ENCODE results near the gene SNAPIN. TPM values are rescaled to one million over a fixed set of nuclear protein-coding genes. Genes with fewer than 3 reads are reported as not detected.

Gene SNAPIN
- total RNA-seq, 1 experiment from 2014 or later = 23.4 TPM

DNA sequence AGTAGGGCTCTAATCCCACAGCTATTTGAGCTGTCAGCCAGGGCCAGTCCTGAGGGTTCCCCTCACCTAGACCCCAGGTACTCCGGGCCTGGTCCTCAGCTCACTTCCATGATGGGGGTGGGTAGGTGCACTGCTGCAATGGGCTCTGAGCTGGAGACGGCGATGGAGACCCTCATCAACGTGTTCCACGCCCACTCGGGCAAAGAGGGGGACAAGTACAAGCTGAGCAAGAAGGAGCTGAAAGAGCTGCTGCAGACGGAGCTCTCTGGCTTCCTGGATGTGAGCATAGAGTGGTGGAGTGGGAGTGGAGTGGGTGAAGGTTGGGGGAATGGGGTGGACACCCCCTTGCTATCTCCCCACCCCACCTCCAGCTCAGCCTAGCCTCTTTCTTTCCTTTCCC lies 28.1 kb upstream of the SNAPIN start:
- ATAC-seq = no peak
- H3K27me3 Mint-ChIP-seq (ENCODE audit: low read depth) = no peaks in the 10 kb centered on the region
- no peak for DNase-seq (ENCODE audit: low spot score)
- H3K4me1 Mint-ChIP-seq = peaks cover 46% of the 10 kb centered on the region
- no peak overlapping the region for H3K4me3 Mint-ChIP-seq
- POLR2A ChIA-PET = no interaction called here
- H3K27ac Mint-ChIP-seq = peak overlapping the region; percentile 27; the same call in 1 of the 2 replicates
- peaks cover 8% of the 10 kb centered on the region; the same call in 1 of the 2 replicates for H3K36me3 Mint-ChIP-seq
- H3K9me3 Mint-ChIP-seq = no peaks in the 10 kb centered on the region; the same call in 1 of the 2 replicates
- CTCF ChIA-PET = interaction anchor here (1.4 to 5.1 kb wide), 5 partner anchors 18 to 277 kb away, joined by 3 to 230 read pairs (median 98); partner anchors contain the start of genes S100A14, S100A16 and S100A6
- TF ChIP-seq NFYB (CRISPR knock-in tag; conservative IDR thresholded peaks at IDR 0.05; ENCODE audit: low read depth) (no peak), JAZF1 (CRISPR knock-in tag; IDR thresholded peaks at IDR 0.05) (no peak), GABPB1 (CRISPR knock-in tag; IDR thresholded peaks at IDR 0.05) (no peak), CBFB (CRISPR knock-in tag; IDR thresholded peaks at IDR 0.05; ENCODE audit: low read depth) (no peak), ZNF416 (CRISPR knock-in tag; IDR thresholded peaks at IDR 0.05) (no peak), SP1 (CRISPR knock-in tag; conservative IDR thresholded peaks at IDR 0.05) (no peak), ARID4B (CRISPR knock-in tag; IDR thresholded peaks at IDR 0.05; ENCODE audit: borderline replicate concordance) (no peak), JUN (CRISPR knock-in tag; IDR thresholded peaks at IDR 0.05) (no peak), ZNF281 (CRISPR knock-in tag; IDR thresholded peaks at IDR 0.05) (no peak), ZNF671 (CRISPR knock-in tag; IDR thresholded peaks at IDR 0.05) (no peak), MLX (CRISPR knock-in tag; IDR thresholded peaks at IDR 0.05) (no peak), ZNF532 (CRISPR knock-in tag; IDR thresholded peaks at IDR 0.05; ENCODE audit: borderline replicate concordance) (no peak)
- TF ChIP-seq, protein P1, sequence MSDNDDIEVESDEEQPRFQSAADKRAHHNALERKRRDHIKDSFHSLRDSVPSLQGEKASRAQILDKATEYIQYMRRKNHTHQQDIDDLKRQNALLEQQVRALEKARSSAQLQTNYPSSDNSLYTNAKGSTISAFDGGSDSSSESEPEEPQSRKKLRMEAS (CRISPR knock-in tag; IDR thresholded peaks at IDR 0.05) = no peak
- TF ChIP-seq, protein P2, sequence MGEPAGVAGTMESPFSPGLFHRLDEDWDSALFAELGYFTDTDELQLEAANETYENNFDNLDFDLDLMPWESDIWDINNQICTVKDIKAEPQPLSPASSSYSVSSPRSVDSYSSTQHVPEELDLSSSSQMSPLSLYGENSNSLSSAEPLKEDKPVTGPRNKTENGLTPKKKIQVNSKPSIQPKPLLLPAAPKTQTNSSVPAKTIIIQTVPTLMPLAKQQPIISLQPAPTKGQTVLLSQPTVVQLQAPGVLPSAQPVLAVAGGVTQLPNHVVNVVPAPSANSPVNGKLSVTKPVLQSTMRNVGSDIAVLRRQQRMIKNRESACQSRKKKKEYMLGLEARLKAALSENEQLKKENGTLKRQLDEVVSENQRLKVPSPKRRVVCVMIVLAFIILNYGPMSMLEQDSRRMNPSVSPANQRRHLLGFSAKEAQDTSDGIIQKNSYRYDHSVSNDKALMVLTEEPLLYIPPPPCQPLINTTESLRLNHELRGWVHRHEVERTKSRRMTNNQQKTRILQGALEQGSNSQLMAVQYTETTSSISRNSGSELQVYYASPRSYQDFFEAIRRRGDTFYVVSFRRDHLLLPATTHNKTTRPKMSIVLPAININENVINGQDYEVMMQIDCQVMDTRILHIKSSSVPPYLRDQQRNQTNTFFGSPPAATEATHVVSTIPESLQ (CRISPR knock-in tag; IDR thresholded peaks at IDR 0.05) = no peak
- TF ChIP-seq, protein P3, sequence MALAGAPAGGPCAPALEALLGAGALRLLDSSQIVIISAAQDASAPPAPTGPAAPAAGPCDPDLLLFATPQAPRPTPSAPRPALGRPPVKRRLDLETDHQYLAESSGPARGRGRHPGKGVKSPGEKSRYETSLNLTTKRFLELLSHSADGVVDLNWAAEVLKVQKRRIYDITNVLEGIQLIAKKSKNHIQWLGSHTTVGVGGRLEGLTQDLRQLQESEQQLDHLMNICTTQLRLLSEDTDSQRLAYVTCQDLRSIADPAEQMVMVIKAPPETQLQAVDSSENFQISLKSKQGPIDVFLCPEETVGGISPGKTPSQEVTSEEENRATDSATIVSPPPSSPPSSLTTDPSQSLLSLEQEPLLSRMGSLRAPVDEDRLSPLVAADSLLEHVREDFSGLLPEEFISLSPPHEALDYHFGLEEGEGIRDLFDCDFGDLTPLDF (CRISPR knock-in tag; IDR thresholded peaks at IDR 0.05) = no peak

Measured in WTC11 (cell line).